HG03097 (cell line): Measurements from ENCODE around the gene ZNF414.

Experiments
- ATAC-seq: cut with Tn5 transposase; IDR thresholded peaks from one replicate; pipeline ENCODE4 v1.9.1; 2021; ENCODE audit not compliant: unreplicated experiment, low FRiP score

ZNF414 gene

DNA sequence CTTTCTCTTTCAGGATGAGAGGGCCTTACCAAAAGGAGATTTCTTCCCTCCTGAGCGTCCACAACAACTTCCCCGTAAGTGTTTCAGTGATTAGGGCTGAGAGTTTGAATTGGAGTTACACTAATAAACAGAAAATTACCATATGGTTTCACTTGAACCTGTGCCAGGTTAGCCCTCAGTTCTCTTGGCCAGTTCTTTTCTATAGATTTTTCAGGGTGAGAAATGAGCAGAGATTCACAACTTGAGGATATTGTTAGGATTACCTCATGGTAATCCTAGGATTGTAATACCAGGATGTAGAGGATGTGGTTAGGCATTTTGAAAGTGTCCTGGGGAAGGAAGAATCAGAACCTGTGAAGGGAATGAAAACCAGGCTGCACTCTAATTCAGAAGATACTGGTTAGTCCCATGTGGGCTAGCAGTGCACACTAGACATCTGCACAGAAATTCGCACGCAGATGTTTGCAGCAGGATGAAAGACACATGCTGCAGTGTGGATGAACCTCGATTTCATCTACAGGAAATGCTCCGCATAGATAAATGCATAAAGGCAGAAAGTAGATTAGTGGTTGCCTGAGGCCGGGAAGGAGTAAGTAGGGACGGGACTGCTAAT lies 45.1 kb downstream of the ZNF414 start:
- ATAC-seq: no peak

DNA sequence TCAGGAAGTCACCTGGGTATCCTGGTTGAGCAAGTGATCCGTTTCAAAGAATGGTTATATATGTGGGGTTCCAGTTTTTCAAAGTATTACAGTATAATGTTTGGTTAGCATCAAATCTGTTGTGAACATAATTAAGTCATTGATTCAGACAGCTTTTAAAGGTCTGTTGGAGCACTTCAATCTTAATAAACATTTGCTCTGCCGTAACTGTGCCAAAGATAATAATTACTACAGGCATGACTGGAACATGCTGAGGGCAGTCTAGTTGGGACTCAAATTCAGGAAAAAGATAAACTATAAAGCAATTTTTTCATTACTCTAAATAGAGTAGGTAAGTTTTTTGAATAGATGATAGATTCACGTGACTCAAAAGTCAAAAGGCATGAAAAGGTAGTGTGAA lies 45.8 kb downstream of the ZNF414 start:
- ATAC-seq: no peak

- no peak for ATAC-seq
Measured at GRCh38 chr19:8466018-8466417, 47.9 kb downstream of the ZNF414 start.

DNA sequence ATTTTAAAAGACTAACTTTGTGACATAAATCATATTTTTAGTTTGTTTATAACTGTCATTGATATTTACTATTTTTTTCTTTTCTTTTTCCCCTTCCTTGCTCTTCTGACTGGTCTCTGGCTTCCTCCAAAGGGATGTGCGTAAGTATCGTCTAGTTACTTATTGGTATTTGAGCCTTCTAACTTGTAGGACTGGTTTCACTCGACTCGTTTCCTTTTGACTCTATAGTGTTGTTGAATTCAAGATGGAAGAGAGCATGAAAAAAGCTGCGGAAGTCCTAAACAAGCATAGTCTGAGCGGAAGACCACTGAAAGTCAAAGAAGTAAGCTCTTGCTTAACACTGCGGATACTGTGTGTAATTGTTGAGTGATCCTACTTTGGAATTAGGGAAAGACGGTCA lies 50.6 kb downstream of the ZNF414 start:
- no peak for ATAC-seq

GRCh38 chr19:8462571-8462970 lies 51.4 kb downstream of the ZNF414 start:
- ATAC-seq: no peak

DNA sequence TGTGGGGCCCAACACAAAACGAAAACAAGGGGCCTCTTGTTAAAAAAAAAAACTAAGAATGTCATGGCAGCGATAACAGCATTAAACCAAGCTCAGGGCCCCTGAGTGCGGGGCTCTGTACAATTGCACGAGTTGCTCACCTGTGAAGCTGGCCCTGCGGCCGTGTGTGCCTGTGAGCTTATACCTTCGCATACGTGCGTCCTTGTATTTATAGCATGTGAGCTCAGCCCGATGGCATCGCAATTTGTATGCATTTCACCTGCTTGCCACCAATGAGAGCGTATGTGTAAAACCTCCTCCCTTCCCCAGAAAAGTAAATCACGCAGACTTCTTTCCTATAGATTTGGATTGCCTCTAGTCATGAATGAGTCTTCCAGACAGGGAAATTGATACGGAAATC lies 52.1 kb downstream of the ZNF414 start:
- ATAC-seq: no peak

- ATAC-seq: no peak
Measured at GRCh38 chr19:8461376-8461775, 52.6 kb downstream of the ZNF414 start.

DNA sequence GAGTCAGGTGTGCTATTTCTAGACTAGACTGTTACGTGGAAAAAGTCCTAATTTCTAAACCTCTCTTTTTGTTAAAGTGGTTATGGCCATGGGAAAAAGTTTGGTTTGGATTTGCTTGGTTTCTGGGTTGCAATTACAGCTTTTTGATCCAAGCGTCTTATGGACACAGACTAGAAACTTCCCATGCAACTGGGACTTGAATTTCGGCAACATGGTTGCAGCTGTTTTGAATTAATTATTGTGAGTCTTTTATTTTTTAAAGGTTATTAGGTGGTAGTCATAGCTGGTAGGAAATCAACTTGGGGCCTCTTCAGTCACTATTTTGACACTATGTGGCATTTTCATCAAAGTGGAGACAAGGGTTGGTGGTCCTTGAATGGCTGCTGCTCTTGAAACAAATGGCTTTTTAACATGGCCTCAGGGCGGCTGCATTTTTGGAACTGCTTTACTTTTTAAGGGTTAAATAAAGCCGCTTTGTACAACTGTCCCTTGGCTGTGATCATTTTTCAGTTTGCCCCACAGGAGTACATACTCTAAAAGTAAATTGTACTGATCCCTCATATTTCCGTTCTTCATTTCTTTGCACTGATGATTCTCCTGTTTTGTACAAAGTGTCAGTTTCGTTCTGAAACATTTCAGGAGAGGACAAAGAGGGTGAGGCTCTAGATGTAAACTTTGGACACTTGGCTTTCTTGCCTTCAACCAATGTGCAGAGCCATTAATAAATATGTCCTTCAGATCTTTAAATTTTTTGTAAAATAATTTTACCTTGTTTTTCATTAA lies 53.3 kb downstream of the ZNF414 start:
- ATAC-seq: no peak
